Measurements from ENCODE around the gene SOCS7.

DNA sequence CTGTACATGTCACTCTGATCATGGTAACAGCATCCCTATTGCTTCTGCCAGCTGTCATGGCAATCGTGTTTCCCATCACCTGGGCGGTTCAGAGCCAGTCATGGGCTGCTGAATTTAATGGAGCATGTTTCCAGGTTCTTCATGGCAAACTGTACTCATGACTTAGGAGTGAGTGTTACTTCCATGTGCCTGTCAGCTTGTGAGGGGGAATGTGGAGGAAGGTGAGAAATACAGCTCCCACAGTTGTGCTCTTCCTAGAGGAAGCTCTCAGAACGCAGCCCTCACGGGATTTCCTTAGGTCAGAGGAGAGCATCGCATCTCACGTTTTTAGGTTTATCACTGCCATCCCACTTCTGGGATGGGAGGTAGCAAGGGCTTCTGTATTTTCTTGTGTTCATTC is 48.6 kb downstream of the SOCS7 start:
- TF ChIP-seq, protein P1, sequence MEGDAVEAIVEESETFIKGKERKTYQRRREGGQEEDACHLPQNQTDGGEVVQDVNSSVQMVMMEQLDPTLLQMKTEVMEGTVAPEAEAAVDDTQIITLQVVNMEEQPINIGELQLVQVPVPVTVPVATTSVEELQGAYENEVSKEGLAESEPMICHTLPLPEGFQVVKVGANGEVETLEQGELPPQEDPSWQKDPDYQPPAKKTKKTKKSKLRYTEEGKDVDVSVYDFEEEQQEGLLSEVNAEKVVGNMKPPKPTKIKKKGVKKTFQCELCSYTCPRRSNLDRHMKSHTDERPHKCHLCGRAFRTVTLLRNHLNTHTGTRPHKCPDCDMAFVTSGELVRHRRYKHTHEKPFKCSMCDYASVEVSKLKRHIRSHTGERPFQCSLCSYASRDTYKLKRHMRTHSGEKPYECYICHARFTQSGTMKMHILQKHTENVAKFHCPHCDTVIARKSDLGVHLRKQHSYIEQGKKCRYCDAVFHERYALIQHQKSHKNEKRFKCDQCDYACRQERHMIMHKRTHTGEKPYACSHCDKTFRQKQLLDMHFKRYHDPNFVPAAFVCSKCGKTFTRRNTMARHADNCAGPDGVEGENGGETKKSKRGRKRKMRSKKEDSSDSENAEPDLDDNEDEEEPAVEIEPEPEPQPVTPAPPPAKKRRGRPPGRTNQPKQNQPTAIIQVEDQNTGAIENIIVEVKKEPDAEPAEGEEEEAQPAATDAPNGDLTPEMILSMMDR (IDR thresholded peaks at IDR 0.05): no peak
- TF ChIP-seq POLR2A (IDR thresholded peaks at IDR 0.05): no peak
- TF ChIP-seq POLR2AphosphoS5 (IDR thresholded peaks at IDR 0.05): no peak
